AG20443 (cell line): Measurements from ENCODE around the gene VRTN.
"Not testable (repeated sequence)": the region's sequence is repeated elsewhere in the genome, so short reads cannot be mapped to it uniquely, and the experiment has no call there.

Experiments
- DNase-seq: peaks from one replicate; pipeline ENCODE4 v3.0.0; 2012; ENCODE audit warnings: low spot score, mixed read lengths

Gene VRTN, protein sequence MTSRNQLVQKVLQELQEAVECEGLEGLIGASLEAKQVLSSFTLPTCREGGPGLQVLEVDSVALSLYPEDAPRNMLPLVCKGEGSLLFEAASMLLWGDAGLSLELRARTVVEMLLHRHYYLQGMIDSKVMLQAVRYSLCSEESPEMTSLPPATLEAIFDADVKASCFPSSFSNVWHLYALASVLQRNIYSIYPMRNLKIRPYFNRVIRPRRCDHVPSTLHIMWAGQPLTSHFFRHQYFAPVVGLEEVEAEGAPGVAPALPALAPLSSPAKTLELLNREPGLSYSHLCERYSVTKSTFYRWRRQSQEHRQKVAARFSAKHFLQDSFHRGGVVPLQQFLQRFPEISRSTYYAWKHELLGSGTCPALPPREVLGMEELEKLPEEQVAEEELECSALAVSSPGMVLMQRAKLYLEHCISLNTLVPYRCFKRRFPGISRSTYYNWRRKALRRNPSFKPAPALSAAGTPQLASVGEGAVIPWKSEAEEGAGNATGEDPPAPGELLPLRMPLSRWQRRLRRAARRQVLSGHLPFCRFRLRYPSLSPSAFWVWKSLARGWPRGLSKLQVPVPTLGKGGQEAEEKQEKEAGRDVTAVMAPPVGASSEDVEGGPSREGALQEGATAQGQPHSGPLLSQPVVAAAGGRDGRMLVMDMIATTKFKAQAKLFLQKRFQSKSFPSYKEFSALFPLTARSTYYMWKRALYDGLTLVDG

GRCh38 chr14:74348241-74348734, at the start of gene VRTN:
Gene VRTN (plus strand): TSS chr14:74348471. CDS start chr14:74356784, 8,313 bp downstream.
- DNase-seq, result no peak

- DNase-seq, result no peak
Observed at GRCh38 chr14:74299061-74299545, 49.2 kb upstream of the VRTN start.

DNA sequence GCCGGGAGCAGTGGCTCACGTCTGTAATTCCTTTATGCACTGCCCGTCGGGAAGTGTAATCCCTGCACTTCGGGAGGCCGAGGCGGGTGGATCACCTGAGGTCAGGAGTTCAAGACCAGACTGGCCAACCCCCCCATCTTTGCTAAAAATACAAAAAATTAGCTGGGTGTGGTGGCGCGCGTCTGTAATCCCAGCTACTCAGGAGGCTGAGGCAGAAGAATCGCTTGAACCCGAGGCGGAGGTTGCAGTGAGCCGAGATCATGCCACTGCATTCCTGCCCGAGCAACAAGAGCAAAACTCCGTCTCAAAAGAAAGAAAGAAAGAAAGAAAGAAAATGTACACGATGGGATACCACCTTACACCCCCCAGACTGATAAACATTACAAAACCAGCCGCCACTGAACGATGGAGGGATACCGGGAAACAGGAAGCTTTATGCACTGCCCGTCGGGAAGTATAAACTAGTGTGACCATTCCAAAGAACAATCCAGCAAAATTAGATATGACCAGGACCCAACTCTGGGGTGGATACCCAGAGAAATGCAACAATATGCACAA, 46.6 kb upstream of the VRTN start:
- DNase-seq, result no peak

DNA sequence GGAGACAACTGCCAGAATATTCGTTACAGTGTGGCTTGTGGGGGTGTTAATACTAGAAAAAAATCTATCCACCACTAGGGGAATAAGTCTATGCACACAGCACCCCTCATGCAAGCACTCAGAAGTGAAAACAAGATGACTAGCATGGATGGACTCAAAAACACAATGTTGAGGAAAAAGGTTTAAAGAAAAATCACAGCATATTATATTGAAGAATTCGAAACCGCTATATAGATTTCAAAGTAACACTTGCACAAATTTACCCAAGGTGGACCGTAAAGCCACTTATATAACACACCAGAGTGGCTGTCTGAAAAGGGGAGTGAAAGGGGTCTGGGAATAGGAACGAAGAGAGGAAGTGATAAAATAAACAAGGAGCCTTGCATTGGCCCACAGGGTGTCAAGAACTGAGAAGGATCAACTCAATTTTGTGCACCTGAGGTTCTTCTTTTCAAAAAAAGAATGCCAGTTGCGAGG, 46.1 kb upstream of the VRTN start:
- peak; percentile 72 for DNase-seq

- peak; percentile 95 for DNase-seq
Observed at GRCh38 chr14:74302634-74303569, 45.4 kb upstream of the VRTN start, which contains the start of gene ABCD4. Gene ABCD4 (minus strand): TSS chr14:74302934. CDS start chr14:74302912, 22 bp downstream.

GRCh38 chr14:74308695-74309094, 39.6 kb upstream of the VRTN start:
- DNase-seq, result no peak

DNA sequence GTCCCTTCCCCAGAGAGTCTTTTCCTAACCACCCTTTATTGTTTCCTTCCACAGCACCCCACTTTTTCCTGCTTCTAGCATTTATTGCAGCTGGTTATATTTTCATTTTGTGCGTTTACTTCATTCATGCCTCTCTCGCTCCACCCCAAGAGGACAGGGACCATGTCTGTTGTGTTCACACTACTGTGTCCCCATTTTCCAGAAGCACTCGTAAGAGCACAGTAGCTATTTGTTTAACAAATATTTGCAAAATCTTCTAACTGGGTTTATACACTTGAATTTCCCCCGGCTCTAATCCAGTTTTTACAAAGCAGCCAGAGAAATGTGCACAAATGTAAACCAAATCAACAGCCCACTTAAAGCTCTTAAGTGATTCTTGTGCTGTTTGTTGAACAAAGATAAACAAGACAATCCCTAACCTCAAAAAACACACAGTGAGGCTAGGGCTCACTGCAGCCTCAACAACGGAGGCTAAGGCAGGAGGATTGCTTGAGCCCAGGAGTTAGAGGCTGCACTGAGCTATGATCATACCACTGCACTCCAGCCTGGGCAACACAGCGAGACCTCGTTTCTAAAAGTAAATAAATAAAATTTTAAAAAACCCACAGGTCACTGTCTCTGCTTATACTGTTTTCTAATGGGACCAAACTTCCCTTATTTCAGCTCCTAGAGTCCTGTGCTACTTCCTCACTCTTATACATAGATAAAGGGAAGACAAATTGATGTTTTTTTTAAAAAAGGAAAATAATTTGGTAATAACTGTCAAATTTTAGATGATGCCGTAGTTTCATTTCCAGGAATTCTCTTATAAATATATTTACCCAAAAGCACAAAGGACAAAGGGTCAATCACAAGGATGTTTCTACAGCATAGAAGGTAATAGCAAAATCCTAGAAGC, 38.9 kb upstream of the VRTN start:
- DNase-seq, result no peak

DNA sequence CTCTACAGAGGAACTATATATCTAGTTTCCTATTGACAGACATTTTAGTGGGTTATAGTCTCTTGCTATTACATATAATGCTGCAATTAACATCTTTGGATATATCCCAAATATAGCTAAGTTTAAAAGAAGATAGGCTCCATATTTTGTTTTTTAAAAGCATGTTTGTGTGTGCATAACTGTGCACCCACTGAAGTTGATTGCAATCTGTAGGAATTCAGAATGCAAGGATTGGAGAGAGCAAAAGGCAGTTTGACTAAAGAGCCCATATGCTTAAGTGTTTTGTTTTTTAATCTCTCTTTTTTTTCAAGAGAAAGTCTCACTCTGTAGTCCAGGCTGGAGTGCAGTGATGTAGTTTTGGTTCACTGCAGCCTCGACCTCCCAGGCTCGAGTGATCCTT, 36.1 kb upstream of the VRTN start:
- no peak for DNase-seq

GRCh38 chr14:74313601-74314000, 34.7 kb upstream of the VRTN start:
- no peak for DNase-seq

DNA sequence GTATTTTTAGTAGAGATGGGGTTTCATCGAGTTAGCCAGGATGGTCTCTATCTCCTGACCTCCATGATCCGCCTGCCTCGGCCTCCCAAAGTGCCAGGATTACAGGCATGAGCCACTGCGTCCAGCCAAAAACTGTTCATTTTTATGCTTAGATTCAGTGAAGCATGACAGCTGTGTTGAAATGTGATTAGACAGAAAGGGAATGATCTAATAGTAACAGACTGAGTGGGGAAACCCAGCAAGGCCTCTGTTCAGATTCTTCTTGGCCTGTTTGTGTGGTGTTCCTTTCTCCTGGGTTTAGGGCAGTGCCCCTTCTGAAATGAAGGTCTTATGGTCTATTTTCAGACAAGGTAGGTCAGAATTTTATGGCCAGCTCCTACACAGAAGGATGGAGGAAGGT, 33.7 kb upstream of the VRTN start:
- no peak for DNase-seq

GRCh38 chr14:74324931-74325361, 23.3 kb upstream of the VRTN start:
- peak; percentile 79 for DNase-seq

GRCh38 chr14:74325446-74325845, 22.8 kb upstream of the VRTN start:
- DNase-seq, result no peak

DNA sequence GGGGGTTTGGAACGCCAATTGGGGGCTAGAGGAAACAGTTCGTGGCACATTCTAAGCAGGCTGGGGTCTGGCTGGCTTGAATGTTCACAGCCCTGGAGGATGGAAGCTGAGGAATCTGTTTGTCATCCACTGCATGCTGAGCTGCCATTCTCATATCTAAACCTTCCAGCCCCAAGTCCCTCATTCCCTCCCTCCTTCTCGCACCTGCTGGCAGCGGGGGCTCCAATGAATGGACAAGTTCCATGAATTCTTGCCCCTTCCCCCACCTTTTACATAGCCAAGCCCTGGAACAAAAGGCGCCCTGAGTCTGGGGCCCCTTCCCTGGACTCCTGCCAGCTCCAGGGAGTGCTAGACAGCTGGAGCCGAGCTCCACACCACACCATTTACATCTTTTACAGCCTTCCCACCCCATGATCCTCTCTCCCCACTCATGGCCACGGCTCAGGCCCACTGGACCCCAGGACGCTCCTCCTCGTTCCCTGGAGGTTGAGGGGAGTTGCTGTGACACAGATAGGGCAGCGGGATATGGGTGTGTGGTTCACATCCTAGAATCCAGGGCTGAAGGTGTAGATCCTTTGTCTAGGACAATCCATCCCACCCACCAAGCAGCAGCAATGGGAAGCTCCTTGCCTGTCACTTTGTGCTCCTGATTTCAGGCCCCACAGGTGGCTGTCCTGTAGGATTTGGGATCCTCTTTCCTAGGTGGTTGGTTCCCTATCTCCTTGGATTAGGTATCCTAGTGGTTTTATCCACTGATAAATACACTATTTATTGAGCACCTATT, 21.7 kb upstream of the VRTN start:
- DNase-seq, result no peak

DNA sequence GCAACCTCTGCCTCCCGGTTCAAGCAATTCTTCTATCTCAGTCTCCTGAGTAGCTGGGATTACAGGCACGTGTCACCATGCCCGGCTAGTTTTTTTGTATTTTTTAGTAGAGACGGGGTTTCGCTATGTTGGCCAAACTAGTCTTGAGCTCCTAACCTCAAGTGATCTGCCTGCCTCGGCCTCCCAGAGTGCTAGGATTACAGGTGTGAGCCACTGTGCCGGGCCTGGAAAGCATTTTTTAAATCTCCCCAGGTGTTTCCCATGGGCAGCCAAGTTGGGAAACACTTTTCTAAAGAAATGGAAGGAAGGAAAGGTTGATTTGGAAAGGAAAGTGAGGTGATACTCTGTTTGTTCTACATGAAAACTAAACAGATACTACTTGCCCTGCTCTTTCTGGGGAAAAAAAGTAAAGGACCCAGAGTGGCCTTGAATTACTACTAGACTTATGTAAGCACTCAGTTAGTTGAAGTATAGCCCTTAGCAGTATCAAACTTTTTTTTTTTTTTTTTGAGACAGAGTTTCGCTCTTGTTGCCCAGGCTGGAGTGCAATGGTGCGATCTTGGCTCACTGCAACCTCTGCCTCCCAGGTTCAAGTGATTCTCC, 18.2 kb upstream of the VRTN start:
- not testable (repeated sequence) for DNase-seq

DNA sequence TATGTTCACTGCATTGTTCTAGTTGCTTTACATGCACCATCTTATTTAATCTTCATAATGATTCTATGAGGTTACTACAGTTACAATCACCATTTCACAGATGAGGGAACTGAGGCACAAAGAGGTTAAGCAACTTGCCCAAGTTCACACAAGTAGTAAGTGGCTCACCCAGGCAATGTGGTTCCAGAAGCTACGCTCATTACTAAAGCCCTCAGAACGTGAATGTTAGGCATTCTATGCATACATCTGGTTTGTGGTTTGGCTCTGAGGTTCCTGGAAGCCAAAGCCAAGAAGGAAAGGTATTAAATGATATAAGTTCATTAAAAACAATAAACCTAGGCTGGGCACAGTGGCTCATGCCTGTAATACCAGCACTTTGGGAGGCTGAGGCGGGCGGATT, 14.4 kb upstream of the VRTN start:
- DNase-seq, result peak; percentile 57

DNA sequence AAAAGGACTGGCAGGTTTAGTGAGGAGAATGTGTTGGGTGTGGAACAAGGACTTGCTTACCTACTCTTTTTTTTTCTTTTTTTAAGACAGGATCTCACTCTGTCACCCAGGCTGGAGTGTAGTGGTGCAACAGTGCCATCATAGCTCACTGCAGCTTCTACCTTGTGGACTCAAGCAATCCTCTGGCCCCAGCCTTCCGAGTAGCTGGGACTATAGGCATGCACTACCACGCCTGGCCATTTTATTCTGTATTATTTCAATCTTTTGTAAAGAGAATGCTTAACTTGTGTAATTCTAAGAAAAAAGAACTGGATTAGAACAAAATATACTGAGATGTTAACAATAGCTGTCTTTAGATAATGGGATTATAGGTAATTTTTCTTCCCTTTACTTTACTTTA, 1.9 kb upstream of the VRTN start:
- no peak for DNase-seq

- no peak for DNase-seq
Observed at GRCh38 chr14:74347097-74347794, 1.0 kb upstream of the VRTN start.

- DNase-seq, result peak; percentile 11
Observed at GRCh38 chr14:74347795-74348100, 523 bp upstream of the VRTN start.
